ENCODE measurements around the gene KLF13. TPM values are rescaled to one million over a fixed set of nuclear protein-coding genes. Genes with fewer than 3 reads are reported as not detected.

The KLF13 gene
- total RNA-seq, 1 donor from 2014 or later, result 26.9 TPM

DNA sequence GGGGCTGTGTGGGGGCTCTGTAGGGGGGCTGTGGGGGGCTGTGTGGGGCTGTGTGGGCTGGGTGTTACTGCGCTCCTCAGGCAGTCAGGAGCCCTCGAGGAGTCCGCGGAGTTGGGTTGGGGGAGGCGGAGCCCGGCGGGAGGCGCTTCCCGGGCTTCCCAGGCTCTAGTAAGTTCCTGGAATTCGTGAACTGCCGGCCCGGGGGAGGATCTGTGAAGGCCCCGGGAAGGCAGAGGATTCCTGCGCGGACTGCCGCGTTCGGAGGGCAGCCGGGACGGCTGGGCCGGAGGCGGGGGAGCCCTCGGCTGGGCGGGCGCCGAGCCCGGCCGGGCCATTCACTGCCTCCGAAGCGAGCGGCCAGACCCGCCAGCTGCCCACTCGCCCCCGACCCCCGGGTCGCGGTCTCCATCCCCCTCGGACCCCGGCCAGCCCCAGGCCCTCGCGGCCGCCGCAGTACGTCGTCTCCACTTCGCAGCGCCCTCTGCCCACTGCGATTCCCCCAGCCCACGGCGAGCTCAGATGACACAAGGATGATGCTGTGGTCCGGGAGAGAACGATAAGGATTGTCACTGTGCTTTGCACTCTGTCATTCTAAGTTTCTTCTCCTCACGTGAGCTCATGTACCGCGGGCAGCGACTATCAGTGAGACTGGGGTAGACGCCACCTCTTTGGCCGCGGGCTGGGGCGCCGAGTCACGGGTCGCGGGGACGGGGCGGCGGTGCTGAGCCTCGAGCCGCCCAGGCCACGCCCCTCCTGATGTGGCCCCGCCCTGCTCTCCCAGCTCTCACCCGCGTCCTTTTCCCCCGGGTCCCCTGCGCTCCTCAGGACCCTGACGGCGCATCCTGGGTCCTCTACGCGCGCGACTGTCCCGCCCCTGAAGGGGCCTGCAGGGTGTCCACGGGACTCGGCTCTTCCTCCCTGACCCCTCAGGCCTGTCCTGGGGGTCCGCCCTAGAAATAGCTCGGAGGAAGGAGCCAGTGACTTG is 65.3 kb downstream of the KLF13 start:
- peaks cover 53% of the 10 kb centered on the region for H3K27me3 Mint-ChIP-seq

DNA sequence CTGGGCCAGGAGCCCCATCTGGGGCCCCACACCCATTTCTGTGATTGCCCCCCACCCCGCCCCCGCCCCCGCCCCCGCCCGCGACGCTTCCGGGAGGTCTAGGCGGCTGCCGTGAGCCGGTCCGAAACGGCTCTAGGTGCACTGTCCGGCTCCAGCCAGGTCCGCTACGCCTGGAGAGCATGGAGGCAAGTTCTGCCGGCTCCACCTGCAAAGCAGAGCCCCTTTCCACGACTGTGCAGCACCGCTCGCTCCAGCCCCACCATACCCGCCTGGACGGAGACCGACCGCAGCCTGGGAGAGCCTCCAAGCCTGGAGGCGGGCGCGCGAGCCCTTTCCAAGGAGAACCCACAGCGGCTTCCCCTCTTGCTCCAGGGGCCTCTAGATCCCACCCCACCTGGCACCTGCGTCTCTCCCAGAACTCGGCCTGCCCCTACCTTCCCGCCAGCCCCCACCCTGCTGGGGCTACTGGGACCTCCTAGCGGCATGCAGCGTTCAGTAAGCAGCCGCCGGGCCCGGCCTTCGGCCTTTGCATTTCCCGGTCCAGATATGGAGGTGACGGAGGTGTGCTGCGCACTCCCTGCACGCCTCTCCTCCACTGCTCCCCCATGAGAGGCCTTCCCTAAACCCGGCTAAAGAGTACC is 66.2 kb downstream of the KLF13 start:
- peaks cover 53% of the 10 kb centered on the region for H3K27me3 Mint-ChIP-seq
- peaks cover 2% of the 10 kb centered on the region for H3K36me3 Mint-ChIP-seq (ENCODE audit: insufficient read depth)
- no peak overlapping the region for H3K27ac Mint-ChIP-seq
- DNase-seq (ENCODE audit: low spot score, unreplicated experiment), result no peak
- peaks cover 7% of the 10 kb centered on the region for H3K9me3 Mint-ChIP-seq (ENCODE audit: low read depth)
- TF ChIP-seq, protein P1, sequence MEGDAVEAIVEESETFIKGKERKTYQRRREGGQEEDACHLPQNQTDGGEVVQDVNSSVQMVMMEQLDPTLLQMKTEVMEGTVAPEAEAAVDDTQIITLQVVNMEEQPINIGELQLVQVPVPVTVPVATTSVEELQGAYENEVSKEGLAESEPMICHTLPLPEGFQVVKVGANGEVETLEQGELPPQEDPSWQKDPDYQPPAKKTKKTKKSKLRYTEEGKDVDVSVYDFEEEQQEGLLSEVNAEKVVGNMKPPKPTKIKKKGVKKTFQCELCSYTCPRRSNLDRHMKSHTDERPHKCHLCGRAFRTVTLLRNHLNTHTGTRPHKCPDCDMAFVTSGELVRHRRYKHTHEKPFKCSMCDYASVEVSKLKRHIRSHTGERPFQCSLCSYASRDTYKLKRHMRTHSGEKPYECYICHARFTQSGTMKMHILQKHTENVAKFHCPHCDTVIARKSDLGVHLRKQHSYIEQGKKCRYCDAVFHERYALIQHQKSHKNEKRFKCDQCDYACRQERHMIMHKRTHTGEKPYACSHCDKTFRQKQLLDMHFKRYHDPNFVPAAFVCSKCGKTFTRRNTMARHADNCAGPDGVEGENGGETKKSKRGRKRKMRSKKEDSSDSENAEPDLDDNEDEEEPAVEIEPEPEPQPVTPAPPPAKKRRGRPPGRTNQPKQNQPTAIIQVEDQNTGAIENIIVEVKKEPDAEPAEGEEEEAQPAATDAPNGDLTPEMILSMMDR (IDR thresholded peaks at IDR 0.05; ENCODE audit: unreplicated experiment), result no peak
- peak overlapping the region; percentile 63 for H3K4me3 Mint-ChIP-seq (ENCODE audit: low read depth)
- H3K4me1 Mint-ChIP-seq (ENCODE audit: low read depth), result peaks cover 13% of the 10 kb centered on the region

More for the DNA sequence above, 65.3 kb downstream of the KLF13 start:
- TF ChIP-seq, protein P1 (IDR thresholded peaks at IDR 0.05; ENCODE audit: unreplicated experiment), result no peak
- peaks cover 7% of the 10 kb centered on the region for H3K9me3 Mint-ChIP-seq (ENCODE audit: low read depth)
- no peak overlapping the region for H3K27ac Mint-ChIP-seq
- H3K36me3 Mint-ChIP-seq (ENCODE audit: insufficient read depth), result peaks cover 2% of the 10 kb centered on the region
- DNase-seq (ENCODE audit: low spot score, unreplicated experiment), result peak; percentile 40
- H3K4me3 Mint-ChIP-seq (ENCODE audit: low read depth), result peak overlapping the region; percentile 66
- peaks cover 11% of the 10 kb centered on the region for H3K4me1 Mint-ChIP-seq (ENCODE audit: low read depth)

DNA sequence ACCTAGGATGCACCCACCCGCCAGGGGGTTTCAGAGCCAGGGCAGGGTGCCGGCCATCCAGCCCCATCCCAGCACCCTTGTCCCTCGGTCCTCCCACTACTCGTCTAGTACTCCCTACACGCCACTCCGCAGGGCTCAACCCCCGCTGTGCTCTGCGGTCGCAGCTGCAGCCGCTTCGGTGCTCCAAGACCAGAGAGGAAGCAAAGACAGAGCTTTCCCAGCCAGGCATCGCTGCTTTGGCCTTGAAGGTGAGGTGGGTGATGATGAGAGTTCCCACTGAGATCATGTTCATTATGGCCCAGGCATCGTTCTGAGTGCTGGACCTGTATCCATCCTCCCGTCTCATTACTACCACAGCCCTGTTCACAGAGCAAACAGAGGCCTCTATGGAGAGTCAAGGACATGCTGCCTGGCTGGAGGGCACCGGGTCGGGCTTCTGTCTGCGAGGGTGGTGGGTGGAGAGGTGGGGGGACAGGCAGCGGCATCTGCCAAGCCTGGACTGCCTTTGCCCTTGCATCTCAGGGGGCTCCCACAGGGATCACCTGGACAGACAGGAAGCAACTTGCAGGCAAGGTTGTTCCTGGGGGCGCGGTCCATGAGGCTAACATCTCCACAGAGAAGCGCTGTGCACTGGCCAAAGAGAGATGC is 66.9 kb downstream of the KLF13 start:
- H3K4me3 Mint-ChIP-seq (ENCODE audit: low read depth), result peak overlapping the region; percentile 21
- peaks cover 15% of the 10 kb centered on the region for H3K4me1 Mint-ChIP-seq (ENCODE audit: low read depth)
- H3K9me3 Mint-ChIP-seq (ENCODE audit: low read depth), result peaks cover 7% of the 10 kb centered on the region
- TF ChIP-seq, protein P1 (IDR thresholded peaks at IDR 0.05; ENCODE audit: unreplicated experiment), result no peak
- H3K27me3 Mint-ChIP-seq, result peaks cover 53% of the 10 kb centered on the region
- DNase-seq (ENCODE audit: low spot score, unreplicated experiment), result no peak
- H3K36me3 Mint-ChIP-seq (ENCODE audit: insufficient read depth), result peaks cover 2% of the 10 kb centered on the region
- peak overlapping the region; percentile 56 for H3K27ac Mint-ChIP-seq

DNA sequence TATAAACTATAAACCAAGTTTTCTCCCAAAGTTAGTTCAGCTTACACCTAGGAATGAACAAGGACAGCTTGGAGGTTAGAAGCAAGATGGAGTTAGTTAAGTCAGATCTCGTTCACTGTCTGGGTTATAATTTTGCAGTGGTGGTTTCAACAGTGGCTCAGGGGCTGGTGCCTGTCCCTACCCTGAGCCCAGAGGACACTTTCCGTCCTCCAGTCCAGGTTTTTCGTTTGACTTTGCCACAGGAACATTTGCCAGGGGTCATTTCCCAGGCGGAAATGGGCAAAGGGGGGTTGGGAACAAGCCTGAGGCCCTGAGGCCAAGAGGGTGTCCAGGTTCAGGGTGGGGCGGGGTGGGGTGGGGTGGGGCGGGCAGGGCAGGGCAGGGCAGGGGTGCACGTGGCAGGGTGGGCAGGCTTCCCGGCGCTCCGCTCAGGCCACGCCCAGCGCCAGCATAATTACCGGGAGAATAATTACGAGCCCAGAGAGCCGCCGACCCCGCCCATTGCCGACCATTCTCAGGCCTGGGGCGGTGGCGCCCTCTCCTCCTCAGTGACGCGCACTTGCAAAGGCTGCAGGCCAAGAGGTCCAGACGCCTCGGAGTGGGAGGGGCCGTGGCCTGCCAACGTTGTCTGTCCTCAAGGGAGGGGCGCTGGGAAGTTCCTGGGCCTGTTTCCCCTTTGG is 70.4 kb downstream of the KLF13 start:
- no peaks in the 10 kb centered on the region for H3K9me3 Mint-ChIP-seq (ENCODE audit: low read depth)
- H3K4me1 Mint-ChIP-seq (ENCODE audit: low read depth), result peaks cover 8% of the 10 kb centered on the region
- no peaks in the 10 kb centered on the region for H3K36me3 Mint-ChIP-seq (ENCODE audit: insufficient read depth)
- peak overlapping the region; percentile 61 for H3K4me3 Mint-ChIP-seq (ENCODE audit: low read depth)
- no peak overlapping the region for H3K27ac Mint-ChIP-seq
- no peak for DNase-seq (ENCODE audit: low spot score, unreplicated experiment)
- H3K27me3 Mint-ChIP-seq, result peaks cover 55% of the 10 kb centered on the region
- TF ChIP-seq, protein P1 (IDR thresholded peaks at IDR 0.05; ENCODE audit: unreplicated experiment), result no peak

Measured in progenitor cell of endocrine pancreas (in vitro differentiated cells).